Sigmoid colon (tissue), 7 donors: ENCODE data around the gene SLC35G6. TPM values are rescaled to one million over a fixed set of nuclear protein-coding genes. Genes with fewer than 3 reads are reported as not detected.

Experiments
- DNase-seq: peaks from one replicate; pipeline ENCODE4 v3.0.0-alpha.2; 2019
- H3K27ac ChIP-seq, 4 donors: fragments of 200-600 bp; sonication (generic); one replicate each; pipeline ENCODE4 v1.5.1; 2016 to 2019; ENCODE audit warnings: mild to moderate bottlenecking in 1 of 4
- H3K27me3 ChIP-seq, 3 donors: fragments of 200-600 bp; sonication (generic); one replicate each; pipeline ENCODE4 v1.5.1; 2019; ENCODE audit warnings: mild to moderate bottlenecking in 1 of 3
- H3K36me3 ChIP-seq, 4 donors: fragments of 200-600 bp; sonication (generic); one replicate each; pipeline ENCODE4 v1.5.1; 2016 to 2019
- H3K4me1 ChIP-seq, 4 donors: fragments of 200-600 bp; sonication (generic); one replicate each; pipeline ENCODE4 v1.5.1; 2017 to 2019
- H3K4me3 ChIP-seq, 4 donors: fragments of 200-600 bp; sonication (generic); one replicate each; pipeline ENCODE4 v1.5.1; 2017 to 2019; ENCODE audit warnings: mild to moderate bottlenecking in 2 of 4, moderate library complexity in 1 of 4
- H3K9me3 ChIP-seq, 4 donors: fragments of 200-600 bp in 3 of 4; sonication (generic) in 3 of 4; one replicate each; pipeline versions ENCODE4 v1.5.1 to v1.6.1; 2013 to 2019
- EP300 ChIP-seq, 4 donors: sonication (generic); formaldehyde crosslinking; IDR thresholded peaks; one replicate each; pipeline ENCODE4 v1.6.1; 2017; ENCODE audit warnings: antibody characterized with exemption in 4 of 4
- POLR2A ChIP-seq, 2 donors: fragments of 450-650 bp; IDR thresholded peaks; one replicate each; pipeline ENCODE4 v1.6.1; 2016; ENCODE audit warnings: antibody characterized with exemption in 2 of 2, mild to moderate bottlenecking in 2 of 2, moderate library complexity in 2 of 2
- POLR2AphosphoS5 ChIP-seq, 4 donors: sonication (generic); formaldehyde crosslinking; IDR thresholded peaks; one replicate each; pipeline ENCODE4 v1.6.1; 2017; ENCODE audit warnings: antibody characterized with exemption in 4 of 4
- WGBS, 2 donors: extraction: QIAGEN DNeasy Blood & Tissue Kit; methylation state at CpG; one replicate each; pipeline ENCODE4 v1.1.7; 2013; 5-methylcytosine and 5-hydroxymethylcytosine counted together
- intact Hi-C: fragments of 100-400 bp; cut with DNase I; formaldehyde crosslinking; loops from one replicate; pipeline ENCODE4 v1.15.1; 2023
- polyA plus RNA-seq, 3 donors: library from polyadenylated mRNA; stranded (reverse); fragments of 200-250 nt; gene quantifications; one replicate each; pipeline ENCODE4 v1.2.3, GENCODE V29; 2013
- total RNA-seq, 4 donors: library from RNA; depleted of rRNA; stranded (reverse); fragments of >200 nt; gene quantifications; one replicate each; pipeline ENCODE4 v1.1.0, GENCODE V29; 2016
- TF ChIP-seq, protein P1 (sequence below), 4 experiments: fragments of 450-650 bp in 3 of 4; fragments of 200-600 bp in 1 of 4; IDR thresholded peaks; one replicate each; pipeline ENCODE4 v1.5.1; 2016 to 2019; ENCODE audit warnings: antibody characterized with exemption in 4 of 4, mild to moderate bottlenecking in 3 of 4, moderate library complexity in 2 of 4
- donor health status: healthy with polysubstance abuse.
- donor health status: Bipolar disorder and iron deficiency.
- donor health status: healthy.

The SLC35G6 gene
- total and polyA plus RNA-seq, 7 donors, result not detected

DNA sequence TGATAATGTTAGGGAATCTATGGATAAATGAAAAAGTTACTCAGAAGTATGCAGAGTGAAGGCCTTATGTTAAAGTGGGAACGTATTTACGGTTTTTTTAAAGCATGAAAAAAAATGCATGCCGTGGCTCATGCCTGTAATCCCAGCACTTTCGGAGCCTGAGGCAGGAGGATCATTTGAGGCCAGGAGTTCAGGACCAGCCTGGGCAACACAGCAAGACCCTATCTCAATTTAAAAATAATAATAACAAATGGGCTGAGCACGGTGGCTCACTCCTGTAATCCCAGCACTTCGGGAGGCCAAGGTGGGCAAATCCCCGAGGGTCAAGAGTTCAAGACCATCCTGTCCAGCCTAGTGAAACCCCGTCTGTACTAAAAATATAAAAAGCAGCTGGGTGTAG, 8.9 kb downstream of the SLC35G6 start:
- peaks cover 0 to 39% (median 35%) of the 10 kb centered on the region in 4 donors for H3K4me1 ChIP-seq
- H3K36me3 ChIP-seq, result no peaks in the 10 kb centered on the region
- no peaks in the 10 kb centered on the region for H3K27me3 ChIP-seq
- H3K27ac ChIP-seq, result no peak overlapping the region
- DNase-seq, result no peak
- H3K4me3 ChIP-seq, result no peak overlapping the region
- H3K9me3 ChIP-seq, result no peaks in the 10 kb centered on the region
- intact Hi-C loops, result no loop called here
- TF ChIP-seq POLR2A (IDR thresholded peaks at IDR 0.05), result no peak
- no peak for TF ChIP-seq POLR2AphosphoS5 (IDR thresholded peaks at IDR 0.05)
- TF ChIP-seq EP300 (IDR thresholded peaks at IDR 0.05), result no peak
- TF ChIP-seq, protein P1, sequence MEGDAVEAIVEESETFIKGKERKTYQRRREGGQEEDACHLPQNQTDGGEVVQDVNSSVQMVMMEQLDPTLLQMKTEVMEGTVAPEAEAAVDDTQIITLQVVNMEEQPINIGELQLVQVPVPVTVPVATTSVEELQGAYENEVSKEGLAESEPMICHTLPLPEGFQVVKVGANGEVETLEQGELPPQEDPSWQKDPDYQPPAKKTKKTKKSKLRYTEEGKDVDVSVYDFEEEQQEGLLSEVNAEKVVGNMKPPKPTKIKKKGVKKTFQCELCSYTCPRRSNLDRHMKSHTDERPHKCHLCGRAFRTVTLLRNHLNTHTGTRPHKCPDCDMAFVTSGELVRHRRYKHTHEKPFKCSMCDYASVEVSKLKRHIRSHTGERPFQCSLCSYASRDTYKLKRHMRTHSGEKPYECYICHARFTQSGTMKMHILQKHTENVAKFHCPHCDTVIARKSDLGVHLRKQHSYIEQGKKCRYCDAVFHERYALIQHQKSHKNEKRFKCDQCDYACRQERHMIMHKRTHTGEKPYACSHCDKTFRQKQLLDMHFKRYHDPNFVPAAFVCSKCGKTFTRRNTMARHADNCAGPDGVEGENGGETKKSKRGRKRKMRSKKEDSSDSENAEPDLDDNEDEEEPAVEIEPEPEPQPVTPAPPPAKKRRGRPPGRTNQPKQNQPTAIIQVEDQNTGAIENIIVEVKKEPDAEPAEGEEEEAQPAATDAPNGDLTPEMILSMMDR (IDR thresholded peaks at IDR 0.05), result no peak
- WGBS, 2 donors, result 75 to 86% methylated on average over 8 of the region's 8 CpGs

DNA sequence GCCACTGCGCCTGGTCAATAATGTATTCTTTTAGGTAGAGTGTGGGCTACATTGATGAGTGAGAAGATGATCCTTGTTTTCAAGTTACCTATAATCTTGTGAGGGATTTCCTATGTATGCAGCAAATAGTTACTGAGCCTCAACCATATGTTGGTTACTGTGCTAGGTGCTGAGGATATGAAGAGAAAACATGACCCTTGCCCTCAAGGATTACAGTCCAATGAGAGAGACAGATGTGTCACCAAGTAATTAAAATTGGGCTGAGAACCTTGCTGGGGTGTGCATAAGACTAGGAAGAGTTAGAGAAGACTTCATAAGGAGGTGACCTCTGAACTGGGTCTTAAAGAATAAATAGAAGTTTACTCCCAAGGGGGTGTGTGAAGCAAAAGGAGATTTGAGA, 10.3 kb downstream of the SLC35G6 start:
- TF ChIP-seq POLR2AphosphoS5 (IDR thresholded peaks at IDR 0.05) (no peak), POLR2A (IDR thresholded peaks at IDR 0.05) (no peak), EP300 (IDR thresholded peaks at IDR 0.05) (no peak)
- TF ChIP-seq, protein P1 (IDR thresholded peaks at IDR 0.05), result no peak
- no peaks in the 10 kb centered on the region for H3K27me3 ChIP-seq
- 90 to 96% methylated on average over 1 of the region's 1 CpG for WGBS, 2 donors
- no peak overlapping the region for H3K4me3 ChIP-seq
- H3K9me3 ChIP-seq, result no peaks in the 10 kb centered on the region
- intact Hi-C loops, result no loop called here
- peaks cover 0 to 25% (median 21%) of the 10 kb centered on the region in 4 donors for H3K4me1 ChIP-seq
- no peak for DNase-seq
- H3K27ac ChIP-seq, result no peak overlapping the region
- peaks cover 0 to 8% (median 4%) of the 10 kb centered on the region in 4 donors for H3K36me3 ChIP-seq

DNA sequence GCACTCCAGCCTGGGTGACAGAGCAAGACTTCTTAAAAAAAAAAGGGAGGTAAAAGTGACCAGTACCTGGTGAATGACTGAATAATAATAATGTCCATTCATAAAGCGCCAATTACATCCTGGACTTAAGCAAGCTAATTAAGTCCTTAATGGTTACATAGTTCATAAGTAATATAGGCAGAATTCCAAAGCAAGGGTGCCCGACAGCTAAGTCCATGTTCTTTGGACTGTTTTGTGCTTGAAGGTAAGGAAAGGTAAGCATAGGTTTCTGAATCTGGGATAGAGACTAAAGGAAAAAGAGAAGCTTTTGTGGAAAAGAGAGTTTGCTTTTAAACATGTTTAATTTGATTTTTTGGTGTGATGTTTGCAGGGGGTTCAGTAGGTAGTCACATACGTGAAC, 12.7 kb downstream of the SLC35G6 start:
- intact Hi-C loops, result no loop called here
- WGBS, 2 donors, result 92 to 98% methylated on average over 3 of the region's 3 CpGs

DNA sequence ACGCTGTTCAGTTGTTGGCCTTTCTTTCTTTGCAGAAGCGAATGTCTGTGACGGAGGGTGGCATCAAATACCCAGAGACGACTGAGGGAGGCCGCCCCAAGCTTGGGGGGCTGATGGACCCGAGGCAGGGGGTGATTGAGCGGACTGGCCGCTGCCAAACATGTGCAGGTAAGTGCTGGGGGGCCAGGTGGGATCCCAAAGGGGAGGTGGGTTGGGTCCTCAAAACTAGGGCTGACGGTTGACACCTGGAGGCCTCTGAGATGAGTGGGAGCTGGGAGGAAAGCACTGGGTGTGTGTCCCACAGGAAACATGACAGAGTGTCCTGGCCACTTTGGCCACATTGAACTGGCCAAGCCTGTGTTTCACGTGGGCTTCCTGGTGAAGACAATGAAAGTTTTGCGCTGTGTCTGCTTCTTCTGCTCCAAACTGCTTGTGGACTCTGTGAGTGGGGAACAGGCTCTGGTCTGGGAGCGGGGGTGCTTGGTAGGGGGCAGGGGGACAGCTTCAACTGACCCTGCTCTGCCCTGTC, 14.7 kb downstream of the SLC35G6 start:
- Histone ChIP-seq H3K4me3 (no peak overlapping the region), H3K4me1 (no peaks in the 10 kb centered on the region), H3K36me3 (peaks cover 26 to 52% (median 45%) of the 10 kb centered on the region in 4 donors), H3K9me3 (no peaks in the 10 kb centered on the region), H3K27ac (peak overlapping the region in 1 of 4 donors; percentile 20), H3K27me3 (no peaks in the 10 kb centered on the region)
- 92 to 94% methylated on average over 12 of the region's 12 CpGs for WGBS, 2 donors
- TF ChIP-seq POLR2AphosphoS5 (IDR thresholded peaks at IDR 0.05) (no peak), EP300 (IDR thresholded peaks at IDR 0.05) (no peak), POLR2A (IDR thresholded peaks at IDR 0.05) (no peak)
- TF ChIP-seq, protein P1 (IDR thresholded peaks at IDR 0.05), result no peak
- DNase-seq, result no peak
- intact Hi-C loops, result no loop called here

More for the DNA sequence above, 12.7 kb downstream of the SLC35G6 start:
- H3K36me3 ChIP-seq, result peaks cover 15 to 32% (median 26%) of the 10 kb centered on the region in 4 donors
- H3K4me1 ChIP-seq, result peaks cover 0 to 6% (median 2%) of the 10 kb centered on the region in 4 donors
- DNase-seq, result no peak
- TF ChIP-seq, protein P1 (IDR thresholded peaks at IDR 0.05), result no peak
- no peak for TF ChIP-seq POLR2A (IDR thresholded peaks at IDR 0.05)
- no peak overlapping the region for H3K27ac ChIP-seq
- H3K4me3 ChIP-seq, result no peak overlapping the region
- no peaks in the 10 kb centered on the region for H3K9me3 ChIP-seq
- no peaks in the 10 kb centered on the region for H3K27me3 ChIP-seq
